PC-9 (cell line): ENCODE results near the gene SARNP.

Source experiments
- CTCF ChIP-seq: fragments of 200-600 bp; sonication (generic); conservative IDR thresholded peaks from 2 replicates; pipeline ENCODE4 v1.6.1; 2017; ENCODE audit warnings: mixed run types, antibody characterized with exemption, mild to moderate bottlenecking, moderate library complexity
- EZH2 ChIP-seq: fragments of 200-600 bp; sonication (generic); IDR thresholded peaks from 2 replicates; pipeline ENCODE4 v1.8.0; 2017; ENCODE audit warnings: antibody characterized with exemption, low read depth

- TF ChIP-seq CTCF (no peak), EZH2 (no peak)
Measured at GRCh38 chr12:55812088-55812487, 5.4 kb downstream of the SARNP start.
